H9 (cell line): ENCODE measurements around the gene C1QA. TPM values are rescaled to one million over a fixed set of nuclear protein-coding genes. Genes with fewer than 3 reads are reported as not detected.

Experiments
- DNase-seq: peaks from one replicate; pipeline ENCODE4 v3.0.0-alpha.2; 2017
- H2AFZ ChIP-seq: one replicate; pipeline ENCODE4 v1.6.1; 2013; ENCODE audit warnings: mild to moderate bottlenecking, low read length, control low read depth, moderate library complexity
- H2AK5ac ChIP-seq: 2 replicates; pipeline ENCODE4 v1.6.1; 2013; ENCODE audit warnings: low read length, control low read depth, mixed read lengths; ENCODE audit not compliant: insufficient read length
- H2BK120ac ChIP-seq: one replicate; pipeline ENCODE4 v1.6.1; 2013; ENCODE audit warnings: low read depth, mild to moderate bottlenecking, low read length, control low read depth, inconsistent platforms; ENCODE audit not compliant: poor library complexity, severe bottlenecking
- H2BK12ac ChIP-seq: 2 replicates; pipeline ENCODE4 v1.6.1; 2013; ENCODE audit warnings: low read length, control low read depth, mixed read lengths, low read depth; ENCODE audit not compliant: insufficient read length
- H2BK15ac ChIP-seq: 2 replicates; pipeline ENCODE4 v1.6.1; 2013; ENCODE audit warnings: low read depth, low read length, control low read depth
- H2BK20ac ChIP-seq: one replicate; pipeline ENCODE4 v1.6.1; 2013; ENCODE audit warnings: low read depth, mild to moderate bottlenecking, low read length, control low read depth, inconsistent platforms; ENCODE audit not compliant: poor library complexity, severe bottlenecking
- H2BK5ac ChIP-seq: 2 replicates; pipeline ENCODE4 v1.6.1; 2013; ENCODE audit warnings: low read length, control low read depth, mixed read lengths; ENCODE audit not compliant: insufficient read length
- H3K14ac ChIP-seq: 2 replicates; pipeline ENCODE4 v1.6.1; 2013; ENCODE audit warnings: low read length, control low read depth; ENCODE audit not compliant: insufficient read depth
- H3K18ac ChIP-seq: 2 replicates; pipeline ENCODE4 v1.6.1; 2013; ENCODE audit warnings: low read depth, mild to moderate bottlenecking, mixed read lengths, low read length, control low read depth; ENCODE audit not compliant: insufficient read length
- H3K23ac ChIP-seq: 2 replicates; pipeline ENCODE4 v1.6.1; 2013; ENCODE audit warnings: low read length, control low read depth, mixed read lengths, low read depth; ENCODE audit not compliant: insufficient read length
- H3K23me2 ChIP-seq: 2 replicates; pipeline ENCODE4 v1.6.1; 2013; ENCODE audit warnings: low read depth, mild to moderate bottlenecking, mixed read lengths, low read length, control low read depth; ENCODE audit not compliant: insufficient read length, poor library complexity, severe bottlenecking
- H3K27ac ChIP-seq: 2 replicates; pipeline ENCODE4 v1.5.1; 2013; ENCODE audit warnings: low read length, control low read depth, mixed read lengths, low read depth; ENCODE audit not compliant: insufficient read length
- H3K27me3 ChIP-seq: 2 replicates; pipeline ENCODE4 v1.6.1; 2013; ENCODE audit warnings: low read length, control low read depth, inconsistent platforms; ENCODE audit not compliant: insufficient read depth
- H3K4ac ChIP-seq: 2 replicates; pipeline ENCODE4 v1.6.1; 2013; ENCODE audit warnings: low read depth, mild to moderate bottlenecking, control low read depth, inconsistent platforms, low read length, moderate library complexity
- H3K4me1 ChIP-seq: 2 replicates; pipeline ENCODE4 v1.6.1; 2013; ENCODE audit warnings: low read length, control low read depth, inconsistent platforms; ENCODE audit not compliant: insufficient read depth
- H3K4me2 ChIP-seq: 2 replicates; pipeline ENCODE4 v1.6.1; 2013; ENCODE audit warnings: low read length, control low read depth, mixed read lengths; ENCODE audit not compliant: insufficient read length, insufficient read depth
- H3K56ac ChIP-seq: 2 replicates; pipeline ENCODE4 v1.6.1; 2013; ENCODE audit warnings: low read depth, mild to moderate bottlenecking, mixed read lengths, low read length, control low read depth; ENCODE audit not compliant: insufficient read length
- H3K79me1 ChIP-seq: 2 replicates; pipeline ENCODE4 v1.6.1; 2013; ENCODE audit warnings: low read depth, mild to moderate bottlenecking, moderate library complexity, low read length, control low read depth, inconsistent platforms; ENCODE audit not compliant: insufficient read depth, poor library complexity, severe bottlenecking
- H3K79me2 ChIP-seq: 2 replicates; pipeline ENCODE4 v1.6.1; 2013; ENCODE audit warnings: low read length, control low read depth, inconsistent platforms; ENCODE audit not compliant: insufficient read depth
- H3K9ac ChIP-seq: 2 replicates; pipeline ENCODE4 v1.6.1; 2013; ENCODE audit warnings: low read length, control low read depth, mixed read lengths; ENCODE audit not compliant: insufficient read length; ENCODE audit errors: extremely low read depth
- H3K9me3 ChIP-seq: one replicate; pipeline ENCODE4 v1.6.1; 2013; ENCODE audit warnings: low read depth, low read length, inconsistent platforms; ENCODE audit not compliant: control insufficient read depth
- H3T11ph ChIP-seq: one replicate; pipeline ENCODE4 v1.6.1; 2013; ENCODE audit warnings: mild to moderate bottlenecking, low read length, control low read depth, inconsistent platforms
- H4K20me1 ChIP-seq: one replicate; pipeline ENCODE4 v1.6.1; 2013; ENCODE audit not compliant: control insufficient read depth, insufficient read length, insufficient read depth
- H4K5ac ChIP-seq: 2 replicates; pipeline ENCODE4 v1.6.1; 2013; ENCODE audit warnings: low read depth, mild to moderate bottlenecking, mixed read lengths, low read length, control low read depth; ENCODE audit not compliant: insufficient read length
- H4K8ac ChIP-seq: replicated peaks from 2 replicates; pipeline ENCODE4 v1.6.1; 2013; ENCODE audit warnings: low read length, control low read depth, mixed read lengths, low read depth; ENCODE audit not compliant: insufficient read length
- H4K91ac ChIP-seq: 2 replicates; pipeline ENCODE4 v1.6.1; 2013; ENCODE audit warnings: low read depth, mild to moderate bottlenecking, moderate library complexity, mixed read lengths, low read length, control low read depth; ENCODE audit not compliant: insufficient read length
- H3K27ac Mint-ChIP-seq, 3 experiments: 2 replicates in 2 of 3; 3 replicates in 1 of 3; pipeline ENCODE4 v1.8.0; 2020 to 2021; ENCODE audit warnings: mixed read lengths in 3 of 3, mild to moderate bottlenecking in 1 of 3, moderate library complexity in 1 of 3
- H3K27me3 Mint-ChIP-seq: 2 replicates; pipeline ENCODE4 v1.8.0; 2021; ENCODE audit warnings: low read depth, mild to moderate bottlenecking, moderate library complexity, mixed read lengths
- H3K36me3 Mint-ChIP-seq, 3 experiments: 2 replicates in 2 of 3; 3 replicates in 1 of 3; pipeline ENCODE4 v1.8.0; 2020 to 2021; ENCODE audit warnings: low read depth in 3 of 3, mixed read lengths in 3 of 3; ENCODE audit not compliant: insufficient read depth in 1 of 3
- H3K4me1 Mint-ChIP-seq, 2 experiments: 2 replicates each; pipeline ENCODE4 v1.8.0; 2020; ENCODE audit warnings: mixed read lengths in 2 of 2
- H3K4me3 Mint-ChIP-seq, 2 experiments: 2 replicates in 1 of 2; 3 replicates in 1 of 2; pipeline ENCODE4 v1.8.0; 2020 to 2021; ENCODE audit warnings: mild to moderate bottlenecking in 2 of 2, mixed read lengths in 2 of 2, moderate library complexity in 1 of 2
- H3K9me3 Mint-ChIP-seq, 2 experiments: 2 replicates in 1 of 2; 3 replicates in 1 of 2; pipeline ENCODE4 v1.8.0; 2020; ENCODE audit warnings: mild to moderate bottlenecking in 2 of 2, mixed read lengths in 2 of 2, moderate library complexity in 1 of 2
- WGBS: extraction: QIAGEN DNeasy Blood & Tissue Kit; methylation state at CpG from one replicate; pipeline ENCODE4 v1.1.7; 2013; ENCODE audit warnings: missing lambda C conversion rate, low lambda C conversion rate, mixed read lengths; ENCODE audit not compliant: insufficient read length; ENCODE audit errors: extremely low coverage; 5-methylcytosine and 5-hydroxymethylcytosine counted together
- total RNA-seq: library from RNA; stranded (reverse); gene quantifications from 2 replicates; pipeline ENCODE4 v1.2.1, GENCODE V29; 2021
- TF ChIP-seq, protein P1 (sequence below): fragments of 200-600 bp; sonication (generic); conservative IDR thresholded peaks from 3 replicates; pipeline ENCODE4 v1.8.0; 2021; ENCODE audit warnings: antibody characterized with exemption, mild to moderate bottlenecking

Gene C1QA
- total RNA-seq, 1 experiment from 2014 or later, result not detected

DNA sequence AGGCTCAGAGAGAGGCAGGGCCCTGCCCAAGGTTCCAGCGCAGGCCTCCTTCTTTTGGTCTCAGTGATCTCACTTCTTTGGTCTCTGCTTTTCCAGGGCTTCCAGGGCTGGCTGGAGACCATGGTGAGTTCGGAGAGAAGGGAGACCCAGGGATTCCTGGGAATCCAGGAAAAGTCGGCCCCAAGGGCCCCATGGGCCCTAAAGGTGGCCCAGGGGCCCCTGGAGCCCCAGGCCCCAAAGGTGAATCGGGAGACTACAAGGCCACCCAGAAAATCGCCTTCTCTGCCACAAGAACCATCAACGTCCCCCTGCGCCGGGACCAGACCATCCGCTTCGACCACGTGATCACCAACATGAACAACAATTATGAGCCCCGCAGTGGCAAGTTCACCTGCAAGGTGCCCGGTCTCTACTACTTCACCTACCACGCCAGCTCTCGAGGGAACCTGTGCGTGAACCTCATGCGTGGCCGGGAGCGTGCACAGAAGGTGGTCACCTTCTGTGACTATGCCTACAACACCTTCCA lies 24.4 kb downstream of the C1QA start:
- H4K20me1 ChIP-seq, result no peaks in the 10 kb centered on the region
- no peak overlapping the region for H4K5ac ChIP-seq
- H3K79me1 ChIP-seq, result no peaks in the 10 kb centered on the region
- peaks cover 15% of the 10 kb centered on the region for H3K27me3 Mint-ChIP-seq
- no peak overlapping the region for H4K91ac ChIP-seq
- H3K18ac ChIP-seq, result no peak overlapping the region
- TF ChIP-seq, protein P1, sequence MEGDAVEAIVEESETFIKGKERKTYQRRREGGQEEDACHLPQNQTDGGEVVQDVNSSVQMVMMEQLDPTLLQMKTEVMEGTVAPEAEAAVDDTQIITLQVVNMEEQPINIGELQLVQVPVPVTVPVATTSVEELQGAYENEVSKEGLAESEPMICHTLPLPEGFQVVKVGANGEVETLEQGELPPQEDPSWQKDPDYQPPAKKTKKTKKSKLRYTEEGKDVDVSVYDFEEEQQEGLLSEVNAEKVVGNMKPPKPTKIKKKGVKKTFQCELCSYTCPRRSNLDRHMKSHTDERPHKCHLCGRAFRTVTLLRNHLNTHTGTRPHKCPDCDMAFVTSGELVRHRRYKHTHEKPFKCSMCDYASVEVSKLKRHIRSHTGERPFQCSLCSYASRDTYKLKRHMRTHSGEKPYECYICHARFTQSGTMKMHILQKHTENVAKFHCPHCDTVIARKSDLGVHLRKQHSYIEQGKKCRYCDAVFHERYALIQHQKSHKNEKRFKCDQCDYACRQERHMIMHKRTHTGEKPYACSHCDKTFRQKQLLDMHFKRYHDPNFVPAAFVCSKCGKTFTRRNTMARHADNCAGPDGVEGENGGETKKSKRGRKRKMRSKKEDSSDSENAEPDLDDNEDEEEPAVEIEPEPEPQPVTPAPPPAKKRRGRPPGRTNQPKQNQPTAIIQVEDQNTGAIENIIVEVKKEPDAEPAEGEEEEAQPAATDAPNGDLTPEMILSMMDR, result no peak
- no peak overlapping the region for H2BK12ac ChIP-seq
- H3K4me3 Mint-ChIP-seq, result no peak overlapping the region
- H3K27me3 ChIP-seq, result no peaks in the 10 kb centered on the region; the same call in 1 of the 2 replicates
- no peak overlapping the region for H3T11ph ChIP-seq
- no peaks in the 10 kb centered on the region for H3K79me2 ChIP-seq
- H2AFZ ChIP-seq, result no peak overlapping the region
- H3K23ac ChIP-seq, result no peak overlapping the region
- no peak overlapping the region for H3K27ac Mint-ChIP-seq
- H2BK120ac ChIP-seq, result no peak overlapping the region
- no peak overlapping the region for H3K4me2 ChIP-seq
- WGBS, result no CpG with 5 or more reads among the region's 19 CpGs
- no peaks in the 10 kb centered on the region for H3K23me2 ChIP-seq
- no peak overlapping the region; the same call in 1 of the 2 replicates for H3K14ac ChIP-seq
- no peaks in the 10 kb centered on the region for H3K36me3 Mint-ChIP-seq
- no peaks in the 10 kb centered on the region for H3K9me3 Mint-ChIP-seq
- no peak overlapping the region for H2AK5ac ChIP-seq
- H2BK15ac ChIP-seq, result no peak overlapping the region
- H3K27ac ChIP-seq, result no peak overlapping the region
- H3K56ac ChIP-seq, result no peak overlapping the region
- H3K4ac ChIP-seq, result no peak overlapping the region
- no peak overlapping the region for H2BK20ac ChIP-seq
- no peak overlapping the region for H4K8ac ChIP-seq
- no peak for DNase-seq
- H3K9me3 ChIP-seq, result no peaks in the 10 kb centered on the region
- H2BK5ac ChIP-seq, result no peak overlapping the region
- no peak overlapping the region for H3K9ac ChIP-seq
- peaks cover 2 to 4% of the 10 kb centered on the region in 2 experiments for H3K4me1 Mint-ChIP-seq
- H3K4me1 ChIP-seq, result no peaks in the 10 kb centered on the region
